NCI-H1417 treated with DMSO at 0.1 percent for 48 hours (cell line): ENCODE results near the gene ACRV1.
"Not testable (repeated sequence)": the region's sequence is repeated elsewhere in the genome, so short reads cannot be mapped to it uniquely, and the experiment has no call there.

Source experiments
- DNase-seq: peaks from one replicate; lab custom pipeline; 2025; lab: John Stamatoyannopoulos, UW

The ACRV1 gene

GRCh38 chr11:125680747-125681146 is at the start of gene ACRV1:
ACRV1 (minus strand) TSS chr11:125680847; CDS start chr11:125680780, 67 bp downstream.
- DNase-seq = no peak

GRCh38 chr11:125728969-125729368 is 48.3 kb upstream of the ACRV1 start:
- DNase-seq = no peak

- DNase-seq = no peak
Observed at GRCh38 chr11:125724125-125724524, 43.5 kb upstream of the ACRV1 start.

GRCh38 chr11:125720781-125721180 is 40.1 kb upstream of the ACRV1 start:
- no peak for DNase-seq

- DNase-seq = not testable (repeated sequence)
Observed at GRCh38 chr11:125704686-125705085, 24.0 kb upstream of the ACRV1 start.

GRCh38 chr11:125701858-125702621 is 21.4 kb upstream of the ACRV1 start:
- DNase-seq = no peak

- DNase-seq = no peak
Observed at GRCh38 chr11:125701018-125701610, 20.5 kb upstream of the ACRV1 start.

GRCh38 chr11:125694951-125695350 is 14.3 kb upstream of the ACRV1 start:
- DNase-seq = no peak

GRCh38 chr11:125692887-125693286 is 12.2 kb upstream of the ACRV1 start:
- no peak for DNase-seq

- DNase-seq = no peak
Observed at GRCh38 chr11:125690006-125690405, 9.4 kb upstream of the ACRV1 start.

- no peak for DNase-seq
Observed at GRCh38 chr11:125689274-125689859, 8.7 kb upstream of the ACRV1 start.

- DNase-seq = no peak
Observed at GRCh38 chr11:125688632-125689031, 8.0 kb upstream of the ACRV1 start.

- no peak for DNase-seq
Observed at GRCh38 chr11:125688066-125688465, 7.4 kb upstream of the ACRV1 start.

- no peak for DNase-seq
Observed at GRCh38 chr11:125685228-125685627, 4.6 kb upstream of the ACRV1 start.

GRCh38 chr11:125679837-125680236 is 810 bp downstream of the ACRV1 start:
- DNase-seq = no peak

- no peak for DNase-seq
Observed at GRCh38 chr11:125679397-125679796, 1.2 kb downstream of the ACRV1 start.

- DNase-seq = no peak
Observed at GRCh38 chr11:125675196-125675595, 5.5 kb downstream of the ACRV1 start.

- DNase-seq = no peak
Observed at GRCh38 chr11:125674210-125674609, 6.4 kb downstream of the ACRV1 start.

GRCh38 chr11:125671561-125671960 is 9.1 kb downstream of the ACRV1 start:
- no peak for DNase-seq

- no peak for DNase-seq
Observed at GRCh38 chr11:125670172-125670571, 10.5 kb downstream of the ACRV1 start.

- DNase-seq = no peak
Observed at GRCh38 chr11:125667151-125667550, 13.5 kb downstream of the ACRV1 start.

- no peak for DNase-seq
Observed at GRCh38 chr11:125663910-125664309, 16.7 kb downstream of the ACRV1 start.

- no peak for DNase-seq
Observed at GRCh38 chr11:125662689-125663088, 18.0 kb downstream of the ACRV1 start.
